ENCODE measurements around the gene CDH10.

CDH10 gene

DNA sequence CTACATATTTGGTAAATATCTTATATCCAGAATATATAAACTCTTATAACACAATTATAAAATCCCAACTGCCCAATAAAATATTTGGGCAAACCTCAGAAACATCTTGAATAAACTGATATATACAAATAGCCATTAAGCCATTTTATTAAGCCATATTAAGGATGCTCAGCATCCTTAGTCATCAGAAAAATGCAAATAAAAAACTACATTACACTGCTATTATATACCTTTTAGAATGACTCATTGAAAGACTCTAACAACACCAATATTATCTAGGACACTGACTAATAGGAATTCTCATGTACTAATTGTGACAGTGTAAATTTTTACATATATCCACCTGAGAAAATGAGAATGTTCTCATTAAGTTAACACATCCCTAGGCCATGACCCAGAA, 77.8 kb downstream of the CDH10 start:
- H3K9me2 ChIP-seq (replicated peaks; ENCODE audit: low read depth, low read length): no peaks in the 10 kb centered on the region
- H3K4me3 ChIP-seq (ENCODE audit: low read length, poor library complexity, severe bottlenecking): no peak overlapping the region
- H3K79me2 ChIP-seq (ENCODE audit: insufficient read depth, low read length): no peaks in the 10 kb centered on the region
- no peaks in the 10 kb centered on the region for H3F3A ChIP-seq (ENCODE audit: low read depth)
- no peaks in the 10 kb centered on the region for H4K20me1 ChIP-seq (ENCODE audit: insufficient read depth, low read length, poor library complexity, severe bottlenecking)
- H3K9ac ChIP-seq (ENCODE audit: low read depth, low read length, poor library complexity, severe bottlenecking): no peak overlapping the region
- H3K27me3 ChIP-seq (ENCODE audit: insufficient read depth, low read length, poor library complexity, severe bottlenecking): no peaks in the 10 kb centered on the region
- no peaks in the 10 kb centered on the region for H3K4me1 ChIP-seq (ENCODE audit: insufficient read depth, low read length, poor library complexity, severe bottlenecking)
- TF ChIP-seq CTCF (conservative IDR thresholded peaks at IDR 0.05; ENCODE audit: low read length) (no peak), EZH2phosphoT487 (IDR thresholded peaks at IDR 0.05; ENCODE audit: borderline replicate concordance) (no peak)
- H3K4me2 ChIP-seq (ENCODE audit: low read depth, low read length, poor library complexity, severe bottlenecking): no peak overlapping the region
- no peaks in the 10 kb centered on the region for H3K36me3 ChIP-seq (ENCODE audit: insufficient read depth, low read length)
- no peaks in the 10 kb centered on the region for H3K9me3 ChIP-seq (ENCODE audit: insufficient read depth, low read depth, low read length)
- no peak overlapping the region for H2AFZ ChIP-seq (ENCODE audit: low read length)

DNA sequence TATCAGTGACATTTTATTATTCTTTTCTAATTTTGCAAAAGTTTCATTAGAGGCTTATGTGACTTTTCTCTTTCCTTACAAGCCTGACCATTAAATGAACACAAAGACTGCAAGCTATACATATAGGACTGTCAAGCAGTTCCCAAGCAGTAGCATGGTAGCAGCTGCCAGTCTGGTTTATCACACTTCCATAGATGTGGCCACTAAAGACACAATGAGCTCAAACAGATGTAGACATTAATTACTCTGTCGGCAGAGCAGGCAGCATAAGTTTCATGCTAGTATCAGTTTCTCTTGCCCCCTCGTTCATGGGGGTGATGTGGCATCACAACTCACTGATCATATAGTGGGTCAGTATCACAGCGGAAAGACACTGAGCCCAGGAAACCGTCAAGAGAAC, 89.5 kb downstream of the CDH10 start:
- Histone ChIP-seq H3K4me1 (ENCODE audit: insufficient read depth, low read length, poor library complexity, severe bottlenecking) (no peaks in the 10 kb centered on the region), H3F3A (ENCODE audit: low read depth) (no peaks in the 10 kb centered on the region), H3K4me2 (ENCODE audit: low read depth, low read length, poor library complexity, severe bottlenecking) (no peak overlapping the region), H4K20me1 (ENCODE audit: insufficient read depth, low read length, poor library complexity, severe bottlenecking) (no peaks in the 10 kb centered on the region), H3K9me2 (replicated peaks; ENCODE audit: low read depth, low read length) (no peaks in the 10 kb centered on the region), H3K4me3 (ENCODE audit: low read length, poor library complexity, severe bottlenecking) (no peak overlapping the region), H3K27me3 (ENCODE audit: insufficient read depth, low read length, poor library complexity, severe bottlenecking) (no peaks in the 10 kb centered on the region), H3K36me3 (ENCODE audit: insufficient read depth, low read length) (no peaks in the 10 kb centered on the region), H3K79me2 (ENCODE audit: insufficient read depth, low read length) (no peaks in the 10 kb centered on the region), H2AFZ (ENCODE audit: low read length) (no peak overlapping the region), H3K9ac (ENCODE audit: low read depth, low read length, poor library complexity, severe bottlenecking) (no peak overlapping the region), H3K9me3 (ENCODE audit: insufficient read depth, low read depth, low read length) (no peaks in the 10 kb centered on the region)
- TF ChIP-seq EZH2phosphoT487 (IDR thresholded peaks at IDR 0.05; ENCODE audit: borderline replicate concordance) (no peak), CTCF (conservative IDR thresholded peaks at IDR 0.05; ENCODE audit: low read length) (no peak)

DNA sequence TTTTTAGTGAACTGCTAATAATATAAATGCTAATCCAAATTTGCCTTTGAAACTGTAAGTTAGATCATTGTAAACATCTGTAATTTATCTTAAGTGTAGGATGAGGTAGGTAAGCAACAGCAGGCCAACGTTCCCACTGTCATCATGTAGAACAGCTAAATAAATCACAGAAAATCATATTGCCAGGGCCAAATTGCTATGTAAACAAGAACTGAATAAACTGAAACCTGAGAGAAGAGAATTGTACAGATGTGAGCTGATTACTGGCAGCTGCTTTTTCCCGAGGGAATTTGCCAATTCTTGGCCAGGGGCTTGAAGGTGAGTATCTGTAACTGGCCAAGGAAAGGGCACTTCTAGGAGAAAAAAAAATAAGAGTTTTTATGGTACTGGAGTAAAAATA, 97.6 kb downstream of the CDH10 start:
- H3K9me2 ChIP-seq (replicated peaks; ENCODE audit: low read depth, low read length): no peaks in the 10 kb centered on the region
- H4K20me1 ChIP-seq (ENCODE audit: insufficient read depth, low read length, poor library complexity, severe bottlenecking): no peaks in the 10 kb centered on the region
- H3K79me2 ChIP-seq (ENCODE audit: insufficient read depth, low read length): no peaks in the 10 kb centered on the region
- no peaks in the 10 kb centered on the region for H3K27me3 ChIP-seq (ENCODE audit: insufficient read depth, low read length, poor library complexity, severe bottlenecking)
- no peak overlapping the region for H2AFZ ChIP-seq (ENCODE audit: low read length)
- no peaks in the 10 kb centered on the region for H3F3A ChIP-seq (ENCODE audit: low read depth)
- no peak for TF ChIP-seq EZH2phosphoT487 (IDR thresholded peaks at IDR 0.05; ENCODE audit: borderline replicate concordance)
- TF ChIP-seq CTCF (conservative IDR thresholded peaks at IDR 0.05; ENCODE audit: low read length): no peak
- no peak overlapping the region for H3K9ac ChIP-seq (ENCODE audit: low read depth, low read length, poor library complexity, severe bottlenecking)
- no peak overlapping the region for H3K4me3 ChIP-seq (ENCODE audit: low read length, poor library complexity, severe bottlenecking)
- no peaks in the 10 kb centered on the region for H3K36me3 ChIP-seq (ENCODE audit: insufficient read depth, low read length)
- H3K4me1 ChIP-seq (ENCODE audit: insufficient read depth, low read length, poor library complexity, severe bottlenecking): no peaks in the 10 kb centered on the region
- H3K9me3 ChIP-seq (ENCODE audit: insufficient read depth, low read depth, low read length): no peaks in the 10 kb centered on the region
- no peak overlapping the region for H3K4me2 ChIP-seq (ENCODE audit: low read depth, low read length, poor library complexity, severe bottlenecking)
